Measurements from ENCODE around the gene LRRC75A. TPM values are rescaled to one million over a fixed set of nuclear protein-coding genes. Genes with fewer than 3 reads are reported as not detected.
A peak's percentile ranks its signal among the peaks of the same experiment; 100 is the strongest.
"Not testable (repeated sequence)": the region's sequence is repeated elsewhere in the genome, so short reads cannot be mapped to it uniquely, and the experiment has no call there.

Gene LRRC75A
- total RNA-seq, 1 donor from 2014 or later: 0.23 TPM

GRCh38 chr17:16418685-16419068 is 73.3 kb downstream of the LRRC75A start:
- H3K4me3 ChIP-seq (ENCODE audit: low read depth, low read length): no peak overlapping the region
- DNase-seq (ENCODE audit: low read depth): no peak
- TF ChIP-seq CTCF (conservative IDR thresholded peaks at IDR 0.05; ENCODE audit: low read depth, low read length): no peak

GRCh38 chr17:16417896-16418684 is 73.9 kb downstream of the LRRC75A start:
- TF ChIP-seq CTCF (conservative IDR thresholded peaks at IDR 0.05; ENCODE audit: low read depth, low read length): no peak
- DNase-seq (ENCODE audit: low read depth): no peak
- H3K4me3 ChIP-seq (ENCODE audit: low read depth, low read length): no peak overlapping the region

GRCh38 chr17:16417399-16417798 is 74.6 kb downstream of the LRRC75A start:
- TF ChIP-seq CTCF (conservative IDR thresholded peaks at IDR 0.05; ENCODE audit: low read depth, low read length): no peak
- no peak for DNase-seq (ENCODE audit: low read depth)

GRCh38 chr17:16415031-16415924 is 76.7 kb downstream of the LRRC75A start, which contains the start of gene TRPV2:
TRPV2 (plus strand) TSS chr17:16415571; CDS start chr17:16417669, 2,098 bp downstream.
- TF ChIP-seq CTCF (conservative IDR thresholded peaks at IDR 0.05; ENCODE audit: low read depth, low read length): peak; percentile 51
- no peak for DNase-seq (ENCODE audit: low read depth)
- peak within 1 kb of the TSS; percentile 36 for H3K4me3 ChIP-seq (ENCODE audit: low read depth, low read length)

More at GRCh38 chr17:16417399-16417798, 74.6 kb downstream of the LRRC75A start:
- no peak overlapping the region for H3K4me3 ChIP-seq (ENCODE audit: low read depth, low read length)

- TF ChIP-seq CTCF (conservative IDR thresholded peaks at IDR 0.05; ENCODE audit: low read depth, low read length): no peak
- no peak overlapping the region for H3K4me3 ChIP-seq (ENCODE audit: low read depth, low read length)
- no peak for DNase-seq (ENCODE audit: low read depth)
Observed at GRCh38 chr17:16407911-16408588, 83.9 kb downstream of the LRRC75A start.

GRCh38 chr17:16406742-16407674 is 85.0 kb downstream of the LRRC75A start:
- no peak for DNase-seq (ENCODE audit: low read depth)
- H3K4me3 ChIP-seq (ENCODE audit: low read depth, low read length): peak overlapping the region; percentile 57
- TF ChIP-seq CTCF (conservative IDR thresholded peaks at IDR 0.05; ENCODE audit: low read depth, low read length): no peak

GRCh38 chr17:16403847-16404246 is 88.1 kb downstream of the LRRC75A start:
- H3K4me3 ChIP-seq (ENCODE audit: low read depth, low read length); DNase-seq (ENCODE audit: low read depth): not testable (repeated sequence)
